ENCODE data around the gene ADAM8.

Gene ADAM8

DNA sequence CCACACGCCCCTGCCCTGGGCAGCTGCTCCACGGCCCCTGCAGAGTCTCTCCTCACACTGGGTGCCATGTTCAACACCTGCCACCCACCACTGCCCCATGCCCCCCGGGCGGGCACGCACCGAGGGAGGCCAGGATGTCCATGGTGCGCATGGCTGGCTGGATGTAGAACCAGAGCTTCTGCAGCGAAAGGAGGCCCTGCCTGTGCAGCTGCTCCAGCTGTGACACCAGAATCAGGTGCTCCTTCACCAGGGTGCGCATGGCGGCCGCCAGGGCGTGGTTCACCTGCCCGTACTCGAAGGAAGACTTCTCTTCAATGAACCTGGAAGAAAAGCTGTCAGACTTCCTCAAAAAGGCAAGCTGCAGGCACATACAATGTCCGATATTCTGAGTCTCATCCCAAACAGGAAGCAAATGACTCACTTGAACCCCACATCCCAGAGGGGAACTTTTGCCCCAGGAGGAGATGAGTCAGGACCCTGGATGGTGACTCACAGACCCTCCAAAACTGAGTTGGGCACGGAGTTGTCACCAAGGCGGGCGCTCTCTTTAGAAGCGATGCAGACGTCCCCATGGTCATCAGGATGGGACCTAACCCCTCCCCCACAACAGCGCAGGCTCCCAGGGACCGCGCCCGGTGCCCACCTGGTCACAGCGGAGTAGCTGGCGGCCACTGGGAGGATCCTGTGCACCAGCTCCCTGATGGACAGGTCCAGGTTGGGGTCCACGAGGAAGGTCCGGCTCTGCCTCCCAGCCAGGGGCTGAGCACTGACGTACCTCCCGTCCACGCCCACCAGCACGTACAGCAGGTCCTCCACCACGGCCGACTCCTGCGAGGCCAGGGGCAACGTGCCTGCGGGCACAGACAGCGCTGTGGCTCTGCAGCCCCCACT lies 16.5 kb upstream of the ADAM8 start:
- H3K4me3 ChIP-seq (ENCODE audit: low read depth, low read length): no peak overlapping the region
- TF ChIP-seq, protein P1, sequence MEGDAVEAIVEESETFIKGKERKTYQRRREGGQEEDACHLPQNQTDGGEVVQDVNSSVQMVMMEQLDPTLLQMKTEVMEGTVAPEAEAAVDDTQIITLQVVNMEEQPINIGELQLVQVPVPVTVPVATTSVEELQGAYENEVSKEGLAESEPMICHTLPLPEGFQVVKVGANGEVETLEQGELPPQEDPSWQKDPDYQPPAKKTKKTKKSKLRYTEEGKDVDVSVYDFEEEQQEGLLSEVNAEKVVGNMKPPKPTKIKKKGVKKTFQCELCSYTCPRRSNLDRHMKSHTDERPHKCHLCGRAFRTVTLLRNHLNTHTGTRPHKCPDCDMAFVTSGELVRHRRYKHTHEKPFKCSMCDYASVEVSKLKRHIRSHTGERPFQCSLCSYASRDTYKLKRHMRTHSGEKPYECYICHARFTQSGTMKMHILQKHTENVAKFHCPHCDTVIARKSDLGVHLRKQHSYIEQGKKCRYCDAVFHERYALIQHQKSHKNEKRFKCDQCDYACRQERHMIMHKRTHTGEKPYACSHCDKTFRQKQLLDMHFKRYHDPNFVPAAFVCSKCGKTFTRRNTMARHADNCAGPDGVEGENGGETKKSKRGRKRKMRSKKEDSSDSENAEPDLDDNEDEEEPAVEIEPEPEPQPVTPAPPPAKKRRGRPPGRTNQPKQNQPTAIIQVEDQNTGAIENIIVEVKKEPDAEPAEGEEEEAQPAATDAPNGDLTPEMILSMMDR (IDR thresholded peaks at IDR 0.05; ENCODE audit: borderline replicate concordance, insufficient read depth, low read depth, low read length): no peak

DNA sequence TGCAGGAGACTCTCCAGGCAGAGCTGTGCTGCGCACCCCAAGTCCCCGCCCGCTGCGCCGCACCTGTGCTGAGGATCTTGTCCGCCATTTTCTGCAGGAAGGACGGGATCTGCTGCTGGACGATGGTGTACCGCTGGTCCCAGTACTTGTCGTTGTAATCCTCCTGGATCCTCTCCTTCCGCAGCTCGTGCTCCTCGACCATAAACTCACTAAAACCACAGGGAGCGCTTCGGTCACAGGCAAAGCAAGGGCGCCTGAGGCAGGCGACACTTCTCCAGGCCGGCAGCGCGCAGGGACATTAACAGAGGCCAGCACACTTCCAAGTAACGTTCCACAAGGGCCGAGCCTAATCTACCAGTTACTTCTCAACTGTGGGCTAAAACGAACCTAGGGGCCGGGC lies 13.1 kb upstream of the ADAM8 start:
- H3K4me3 ChIP-seq (ENCODE audit: low read depth, low read length): no peak overlapping the region
- TF ChIP-seq, protein P1 (IDR thresholded peaks at IDR 0.05; ENCODE audit: borderline replicate concordance, insufficient read depth, low read depth, low read length): no peak

DNA sequence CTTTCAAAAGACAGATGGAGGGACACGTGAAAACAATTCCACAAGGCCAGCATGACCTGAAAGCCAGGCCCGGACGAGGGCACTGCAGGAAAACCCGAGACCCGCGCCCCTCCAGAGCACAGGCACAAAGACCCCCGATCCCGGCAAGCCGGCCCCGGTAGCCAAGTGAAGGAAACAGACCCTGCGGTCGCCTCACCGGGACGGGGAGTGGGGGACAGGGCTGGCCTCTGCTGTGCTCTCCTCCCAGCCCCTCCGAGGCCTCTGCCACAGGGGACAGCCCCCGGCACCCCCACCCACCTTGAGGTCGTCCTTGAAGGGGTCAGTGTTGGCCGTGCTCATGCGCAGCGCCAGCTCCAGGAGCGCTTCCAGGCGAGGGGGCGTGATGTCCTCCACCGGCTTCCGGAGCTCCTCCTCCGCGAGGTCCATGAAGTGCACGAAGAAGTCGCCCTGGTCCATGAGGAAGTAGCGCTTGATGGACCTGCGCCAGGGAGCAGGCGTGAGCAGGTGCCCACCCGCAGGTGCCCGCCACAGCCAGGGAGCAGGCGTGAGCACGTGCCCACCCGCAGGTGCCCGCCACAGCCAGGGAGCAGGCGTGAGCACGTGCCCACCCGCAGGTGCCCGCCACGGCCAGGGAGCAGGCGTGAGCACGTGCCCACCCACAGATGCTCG lies 11.3 kb upstream of the ADAM8 start:
- H3K4me3 ChIP-seq (ENCODE audit: low read depth, low read length): no peak overlapping the region
- TF ChIP-seq, protein P1 (IDR thresholded peaks at IDR 0.05; ENCODE audit: borderline replicate concordance, insufficient read depth, low read depth, low read length): no peak

DNA sequence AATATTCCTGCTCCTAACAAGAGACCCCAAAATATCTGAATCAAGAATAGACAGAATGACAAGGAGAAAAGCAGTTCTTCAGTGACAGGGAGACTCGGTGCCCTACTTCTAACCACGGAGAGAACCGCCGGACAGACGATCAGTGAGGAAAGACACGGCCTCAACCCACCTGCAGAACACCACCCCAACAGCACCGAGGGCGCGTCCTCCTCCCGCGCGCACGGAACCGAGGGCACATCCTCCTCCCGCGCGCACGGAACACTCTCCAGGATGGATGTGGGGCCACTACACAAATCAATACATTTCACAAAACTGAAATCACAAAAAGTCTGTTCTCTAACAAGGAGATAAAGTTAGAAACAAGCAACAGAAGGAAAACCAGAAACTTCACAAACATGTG lies 9.7 kb upstream of the ADAM8 start:
- TF ChIP-seq, protein P1 (IDR thresholded peaks at IDR 0.05; ENCODE audit: borderline replicate concordance, insufficient read depth, low read depth, low read length): no peak
- no peak overlapping the region for H3K4me3 ChIP-seq (ENCODE audit: low read depth, low read length)

DNA sequence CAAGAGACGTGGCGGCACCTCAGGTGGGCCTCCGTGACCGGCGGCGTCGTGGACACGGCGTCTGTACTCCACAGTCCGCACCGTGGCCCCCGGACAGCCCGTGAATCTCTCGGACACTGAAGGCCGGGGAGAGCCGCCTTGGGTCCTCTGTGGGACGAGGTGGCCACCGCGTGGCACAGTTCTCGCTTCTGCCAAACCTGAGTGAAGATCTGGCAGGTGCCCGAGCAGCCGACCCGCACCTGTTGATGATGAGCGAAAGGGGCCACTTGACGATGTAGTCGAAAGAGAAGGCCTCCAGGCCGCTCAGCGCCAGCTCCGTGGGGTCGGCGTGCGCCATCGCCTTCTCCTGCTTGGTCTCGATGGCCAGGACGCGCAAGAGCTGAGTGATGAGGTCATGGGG lies 8.5 kb upstream of the ADAM8 start:
- TF ChIP-seq, protein P1 (IDR thresholded peaks at IDR 0.05; ENCODE audit: borderline replicate concordance, insufficient read depth, low read depth, low read length): no peak
- H3K4me3 ChIP-seq (ENCODE audit: low read depth, low read length): no peak overlapping the region

DNA sequence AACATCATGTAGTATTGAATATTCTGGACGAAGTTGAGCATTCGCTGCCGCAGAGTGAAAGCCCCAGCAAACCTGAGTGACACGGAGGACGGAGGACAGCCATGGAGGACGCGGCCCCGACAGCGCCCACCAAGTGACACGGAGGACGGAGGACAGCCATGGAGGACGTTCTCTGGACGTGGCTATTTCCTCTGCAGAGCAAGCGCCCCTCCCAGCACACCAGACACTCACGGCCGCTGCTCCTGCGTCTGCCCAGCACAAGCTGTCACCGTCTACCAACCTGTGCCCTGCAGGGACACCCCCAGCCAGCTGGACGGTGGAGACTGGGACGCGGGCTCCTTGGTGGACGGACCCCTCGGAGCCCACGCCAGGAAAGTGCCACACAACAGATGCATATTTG lies 7.3 kb upstream of the ADAM8 start:
- TF ChIP-seq, protein P1 (IDR thresholded peaks at IDR 0.05; ENCODE audit: borderline replicate concordance, insufficient read depth, low read depth, low read length): no peak
- H3K4me3 ChIP-seq (ENCODE audit: low read depth, low read length): no peak overlapping the region

Data from GM12875 (cell line).